KMS-11 (cell line): Measurements from ENCODE around the gene IQGAP1.

Experiments used
- H2AFZ ChIP-seq: fragments of 200-600 bp; sonication (generic); 2 replicates; pipeline ENCODE4 v1.6.1; 2016; ENCODE audit warnings: antibody characterized with exemption, mixed run types, low read depth
- H3K27ac ChIP-seq: fragments of 200-600 bp; sonication (generic); 2 replicates; pipeline ENCODE4 v1.6.1; 2016; ENCODE audit warnings: mild to moderate bottlenecking, mixed run types
- H3K27me3 ChIP-seq: fragments of 200-600 bp; sonication (generic); 2 replicates; pipeline ENCODE4 v1.6.1; 2017; ENCODE audit warnings: mild to moderate bottlenecking, low read depth, mixed run types, moderate library complexity; ENCODE audit not compliant: insufficient read depth
- H3K36me3 ChIP-seq: fragments of 200-600 bp; sonication (generic); 2 replicates; pipeline ENCODE4 v1.6.1; 2017; ENCODE audit warnings: mild to moderate bottlenecking, mixed run types; ENCODE audit not compliant: insufficient read depth
- H3K4me1 ChIP-seq: fragments of 200-600 bp; sonication (generic); 2 replicates; pipeline ENCODE4 v1.6.1; 2016; ENCODE audit warnings: mild to moderate bottlenecking, low read depth, mixed run types; ENCODE audit not compliant: poor library complexity, severe bottlenecking
- H3K4me2 ChIP-seq: fragments of 200-600 bp; sonication (generic); 2 replicates; pipeline ENCODE4 v1.7.0; 2016; ENCODE audit warnings: mild to moderate bottlenecking, mixed run types
- H3K4me3 ChIP-seq: fragments of 200-600 bp; sonication (generic); IDR thresholded peaks from 2 replicates; pipeline ENCODE4 v1.6.1; 2017; ENCODE audit warnings: low read depth, low read length, mixed read lengths; ENCODE audit not compliant: insufficient read depth
- H3K79me2 ChIP-seq: fragments of 200-600 bp; sonication (generic); 2 replicates; pipeline ENCODE4 v1.6.1; 2016; ENCODE audit warnings: low read depth, mixed run types; ENCODE audit not compliant: insufficient read depth
- H3K9ac ChIP-seq: fragments of 200-600 bp; sonication (generic); 2 replicates; pipeline ENCODE4 v1.6.1; 2016; ENCODE audit warnings: mild to moderate bottlenecking, mixed run types
- H4K20me1 ChIP-seq: fragments of 200-600 bp; sonication (generic); 2 replicates; pipeline ENCODE4 v1.6.1; 2016; ENCODE audit warnings: mild to moderate bottlenecking, mixed run types; ENCODE audit not compliant: insufficient read depth
- CTCF ChIP-seq: fragments of 200-600 bp; sonication (generic); conservative IDR thresholded peaks from 2 replicates; pipeline ENCODE4 v1.6.1; 2017; ENCODE audit warnings: low read depth, mild to moderate bottlenecking, antibody characterized with exemption, low read length, moderate library complexity, mixed read lengths

IQGAP1 gene

GRCh38 chr15:90365414-90366055, 22.5 kb upstream of the IQGAP1 start:
- Histone ChIP-seq H2AFZ (no peak overlapping the region), H3K9ac (no peak overlapping the region), H4K20me1 (no peaks in the 10 kb centered on the region)

GRCh38 chr15:90367576-90367975, 20.5 kb upstream of the IQGAP1 start:
- H3K79me2 ChIP-seq = no peaks in the 10 kb centered on the region
- no peaks in the 10 kb centered on the region for H3K36me3 ChIP-seq
- no peak overlapping the region for H3K9ac ChIP-seq
- TF ChIP-seq CTCF = no peak
- no peak overlapping the region for H3K27ac ChIP-seq
- H3K4me2 ChIP-seq = no peak overlapping the region
- H4K20me1 ChIP-seq = no peaks in the 10 kb centered on the region
- no peaks in the 10 kb centered on the region for H3K27me3 ChIP-seq
- H3K4me3 ChIP-seq = no peak overlapping the region
- H3K4me1 ChIP-seq = no peaks in the 10 kb centered on the region
- no peak overlapping the region for H2AFZ ChIP-seq

More at GRCh38 chr15:90365414-90366055, 22.5 kb upstream of the IQGAP1 start:
- Histone ChIP-seq H3K4me2 (no peak overlapping the region), H3K79me2 (no peaks in the 10 kb centered on the region), H3K27ac (no peak overlapping the region), H3K4me3 (no peak overlapping the region), H3K4me1 (peaks cover 3% of the 10 kb centered on the region), H3K36me3 (no peaks in the 10 kb centered on the region), H3K27me3 (no peaks in the 10 kb centered on the region)
- TF ChIP-seq CTCF = no peak

GRCh38 chr15:90375071-90375470, 13.0 kb upstream of the IQGAP1 start:
- no peak for TF ChIP-seq CTCF
- Histone ChIP-seq H3K4me3 (no peak overlapping the region), H3K9ac (no peak overlapping the region), H3K4me2 (no peak overlapping the region), H3K27ac (no peak overlapping the region), H2AFZ (no peak overlapping the region), H3K36me3 (no peaks in the 10 kb centered on the region), H3K27me3 (no peaks in the 10 kb centered on the region), H3K79me2 (no peaks in the 10 kb centered on the region), H4K20me1 (no peaks in the 10 kb centered on the region), H3K4me1 (no peaks in the 10 kb centered on the region)

- Histone ChIP-seq H3K4me1 (no peaks in the 10 kb centered on the region), H2AFZ (no peak overlapping the region), H3K79me2 (no peaks in the 10 kb centered on the region), H3K4me2 (no peak overlapping the region), H3K4me3 (no peak overlapping the region), H3K27me3 (no peaks in the 10 kb centered on the region), H3K27ac (no peak overlapping the region), H3K36me3 (no peaks in the 10 kb centered on the region), H3K9ac (no peak overlapping the region), H4K20me1 (no peaks in the 10 kb centered on the region)
- TF ChIP-seq CTCF = no peak
These were observed 11.3 kb upstream of the IQGAP1 start for GRCh38 chr15:90376789-90377188.
